Measurements from ENCODE around the gene HES7. TPM values are rescaled to one million over a fixed set of nuclear protein-coding genes. Genes with fewer than 3 reads are reported as not detected.

Gene HES7
- total and polyA plus RNA-seq, 9 of the 15 experiments (the other 6 are each of a cell fraction or from before 2014, with no cell fraction given), result 0.03 to 1.7 (median 0.14) TPM; not detected in 1

- intact Hi-C loops (cut with micrococcal nuclease), result loop anchor here (2.0 kb wide), 1 partner anchor 38 kb away; the partner anchor contains the start of gene ALOXE3
- CTCF ChIA-PET (ENCODE audit: low intra/inter-chr PET ratio), result interaction anchor here (1.9 to 2.4 kb wide), 2 partner anchors 29 to 37 kb away, joined by 9 to 24 read pairs; partner anchors contain the start of gene ALOXE3
- Histone ChIP-seq H3K27me3 (ENCODE audit: control insufficient read depth in 2 of 2, insufficient read depth in 2 of 2, low read length in 2 of 2) (peaks cover 0 to 2% of the 10 kb centered on the region in 2 experiments; a peak in 2 of 5 replicates), H2AFZ (ENCODE audit: low read depth, low read length) (0 out of 2 replicates have a peak overlapping the region, but pooled peaks have one; percentile 80), H3K4me3 (no peak overlapping the region), H3K27ac (ENCODE audit: extremely low read depth, low read depth, low read length) (no peak overlapping the region), H3K4me2 (ENCODE audit: insufficient read depth, low read length) (no peak overlapping the region), H3K79me2 (ENCODE audit: control insufficient read depth, insufficient read depth, low read length) (no peaks in the 10 kb centered on the region), H3K9ac (ENCODE audit: insufficient read depth in 1 of 2, low read depth in 2 of 2, low read length in 2 of 2) (no peak overlapping the region; a peak in 1 of 4 replicates), H3K9me3 (replicated peaks; ENCODE audit: control insufficient read depth, insufficient read depth, low read depth, low read length) (no peaks in the 10 kb centered on the region), H3K36me3 (ENCODE audit: control insufficient read depth, insufficient read depth, low read length) (no peaks in the 10 kb centered on the region), H4K20me1 (replicated peaks; ENCODE audit: control insufficient read depth, insufficient read depth, low read length) (no peaks in the 10 kb centered on the region), H3K9me1 (ENCODE audit: control insufficient read depth, insufficient read depth, low read length) (no peaks in the 10 kb centered on the region), H3K4me1 (replicated peaks in 1 of 2; ENCODE audit: control insufficient read depth in 2 of 2, insufficient read depth in 2 of 2, low read length in 2 of 2) (peaks cover 10 to 22% of the 10 kb centered on the region in 2 experiments; a peak in 4 of 5 replicates)
- POLR2A ChIA-PET, result no interaction called here
- in situ Hi-C loops (cut with MboI), result no loop called here
- no TSS peak for BruUV-seq (replicated peaks)
- ATAC-seq, result no peak
- no peak for FAIRE-seq
- DNase-seq (ENCODE audit: extremely low read depth in 1 of 4, low spot score in 3 of 4), result no peak
- WGBS (ENCODE audit: insufficient coverage, low coverage, missing lambda C conversion rate), result 49% methylated on average over 9 of the region's 17 CpGs
- TF ChIP-seq ELF2 (CRISPR knock-in tag; IDR thresholded peaks at IDR 0.05) (no peak), NONO (IDR thresholded peaks at IDR 0.05; ENCODE audit: low read depth in 2 of 2, low read length in 1 of 2) (no peak), ZNF263 (CRISPR knock-in tag; IDR thresholded peaks at IDR 0.05; ENCODE audit: borderline replicate concordance) (peak; percentile 76; the same call in 1 of the 2 replicates), CBX1 (IDR thresholded peaks at IDR 0.05; ENCODE audit: low read depth) (no peak)
Measured at GRCh38 chr17:8080799-8081219, 43.1 kb downstream of the HES7 start.

Measured in K562 (cell line).